Inflammatory macrophage (primary cell): ENCODE results near the gene PHF21B.
"Not testable (repeated sequence)": the region's sequence is repeated elsewhere in the genome, so short reads cannot be mapped to it uniquely, and the experiment has no call there.

ENCODE experiments used
- DNase-seq, 2 donors: peaks; one replicate each; pipeline ENCODE4 v3.0.0-alpha.2; 2020 to 2022

The PHF21B gene

DNA sequence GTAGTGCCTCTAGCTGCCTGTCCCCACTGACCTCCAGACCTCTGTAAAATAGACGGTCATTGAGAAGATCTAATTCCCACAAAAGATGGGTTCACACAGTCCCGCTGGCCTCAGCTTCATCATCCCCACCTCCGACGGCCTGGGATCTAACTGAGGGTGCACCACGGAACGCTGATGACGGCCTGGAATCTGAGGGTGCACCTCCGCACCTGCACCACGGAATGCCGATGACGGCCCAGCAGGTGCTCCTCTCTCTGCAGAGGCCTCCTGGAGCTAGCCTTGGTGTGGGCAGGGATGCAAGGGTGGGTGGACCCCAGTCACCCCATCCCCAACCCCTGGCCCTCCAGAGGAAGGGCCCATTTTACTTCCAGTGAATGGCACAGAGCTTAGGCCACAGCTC lies 77.3 kb downstream of the PHF21B start:
- no peak for DNase-seq

DNA sequence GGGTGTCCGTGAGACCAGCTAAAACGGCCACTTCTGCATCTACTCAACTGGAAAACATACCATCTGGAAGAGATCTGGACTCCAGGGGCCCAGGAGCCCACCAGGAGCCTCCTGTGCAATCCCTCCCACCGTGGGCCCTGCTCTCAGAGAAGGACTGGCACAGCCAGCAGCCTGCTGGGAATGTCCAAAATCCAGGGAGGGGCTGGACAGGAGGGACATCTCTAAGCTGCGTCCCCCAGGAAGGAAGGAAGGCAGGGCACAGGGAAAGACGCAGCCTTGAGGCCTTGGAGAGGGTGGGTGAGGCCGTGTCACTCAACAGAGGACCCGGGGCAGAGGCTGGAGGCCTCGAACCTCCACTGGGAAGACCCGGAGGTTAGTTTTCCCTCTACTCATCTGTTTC lies 78.0 kb downstream of the PHF21B start:
- DNase-seq = no peak

DNA sequence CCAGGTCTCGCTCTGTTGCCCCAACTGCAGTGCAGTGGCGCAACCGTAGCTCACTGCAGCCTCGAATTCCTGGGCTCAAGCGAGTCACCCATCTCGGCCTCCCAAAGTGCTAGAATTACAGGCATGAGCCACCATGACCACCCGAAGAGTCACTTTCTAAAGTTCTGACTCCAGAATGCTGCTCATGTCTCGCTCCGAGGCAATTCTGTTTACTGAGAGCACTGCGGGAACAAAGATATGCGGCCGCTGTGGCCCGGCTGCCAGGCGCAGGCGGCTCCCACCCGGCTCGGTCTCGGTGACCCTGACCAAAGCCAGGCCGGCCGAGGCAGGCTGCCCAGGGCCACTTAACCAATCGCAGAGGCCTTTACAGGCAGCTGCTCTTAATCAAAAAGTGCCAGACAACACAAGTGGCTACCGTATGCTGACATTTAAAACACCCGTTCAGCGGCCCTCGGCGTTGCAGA lies 78.7 kb downstream of the PHF21B start:
- DNase-seq = no peak

DNA sequence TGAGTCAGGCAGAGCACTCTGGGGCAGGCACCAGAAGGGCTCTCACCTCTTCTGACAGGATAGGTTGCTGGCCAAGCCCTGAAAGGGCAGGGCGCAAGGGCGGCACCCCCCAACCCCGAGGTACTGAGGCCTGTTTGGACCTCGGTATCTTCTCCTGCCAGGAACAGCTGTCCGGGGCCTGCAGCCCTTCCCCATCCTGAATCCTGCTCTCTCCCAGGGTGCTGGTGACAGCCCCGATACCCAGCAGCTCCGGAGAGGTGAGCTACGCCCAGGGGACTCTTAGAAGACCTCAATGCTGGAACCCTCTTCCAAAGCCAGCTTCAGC lies 79.1 kb downstream of the PHF21B start:
- no peak for DNase-seq

DNA sequence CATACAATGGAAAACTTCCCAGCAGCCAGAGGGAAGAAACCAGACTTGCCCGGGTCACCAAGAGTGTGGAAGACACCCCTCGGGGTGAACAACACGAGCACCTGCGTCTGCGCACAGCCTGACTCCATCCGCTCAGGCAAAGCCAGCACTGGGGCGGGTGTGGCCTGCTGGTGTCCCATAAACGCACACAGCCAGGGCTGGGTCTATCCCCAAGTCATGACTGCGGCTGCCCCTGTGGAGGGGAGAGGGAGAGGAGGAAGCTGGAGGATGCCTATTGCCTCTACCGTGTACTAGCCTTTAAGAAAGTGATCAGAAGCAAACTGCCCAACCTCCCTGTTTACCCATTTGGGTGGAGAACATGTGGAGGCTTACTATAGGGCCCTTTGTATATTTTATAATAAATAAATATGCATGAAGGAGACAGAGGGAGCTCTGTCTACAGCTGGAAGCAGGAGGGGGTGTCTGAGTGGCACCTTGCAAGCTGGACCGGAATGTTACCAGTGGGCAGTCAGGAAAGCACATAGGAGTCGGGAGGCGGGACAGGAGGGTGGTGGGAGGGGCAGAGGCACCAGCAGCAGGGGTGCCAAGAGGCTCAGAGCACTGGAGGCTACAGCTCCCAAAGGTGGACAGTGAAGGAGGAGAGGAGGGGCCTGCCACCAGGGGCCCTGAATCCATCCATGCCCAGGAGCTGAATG lies 79.6 kb downstream of the PHF21B start:
- no peak for DNase-seq

DNA sequence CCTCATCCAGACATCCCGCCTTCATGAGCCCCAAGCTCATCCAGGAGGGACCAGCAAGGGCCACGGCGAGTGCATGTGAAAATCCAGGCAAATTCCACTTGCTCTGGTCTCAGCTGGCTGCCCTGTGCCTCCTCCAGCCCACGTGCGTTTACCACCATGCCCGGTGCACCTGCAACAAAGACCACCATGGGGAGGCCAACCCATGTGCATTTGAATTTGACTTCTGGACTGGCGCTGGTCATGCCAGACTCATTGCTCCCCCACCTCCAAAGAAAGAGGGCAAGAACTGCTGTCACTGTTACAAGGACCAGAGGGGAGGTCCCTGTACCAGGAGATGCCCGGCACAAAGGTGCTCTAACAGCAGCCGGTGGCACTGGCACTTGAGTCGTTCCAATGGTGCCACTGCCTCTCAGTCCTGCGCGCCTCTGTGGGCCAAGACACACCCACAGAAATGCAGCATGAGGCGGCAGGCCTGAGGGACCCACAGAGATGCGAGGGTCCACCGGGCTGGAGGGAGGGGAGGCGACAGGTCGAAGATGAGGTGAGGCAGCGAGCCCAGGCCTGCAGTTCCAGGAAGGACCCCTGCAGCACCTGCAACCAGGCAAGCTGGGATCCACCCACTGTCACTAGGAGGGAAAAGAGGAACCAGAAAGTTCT lies 80.3 kb downstream of the PHF21B start:
- DNase-seq = no peak

DNA sequence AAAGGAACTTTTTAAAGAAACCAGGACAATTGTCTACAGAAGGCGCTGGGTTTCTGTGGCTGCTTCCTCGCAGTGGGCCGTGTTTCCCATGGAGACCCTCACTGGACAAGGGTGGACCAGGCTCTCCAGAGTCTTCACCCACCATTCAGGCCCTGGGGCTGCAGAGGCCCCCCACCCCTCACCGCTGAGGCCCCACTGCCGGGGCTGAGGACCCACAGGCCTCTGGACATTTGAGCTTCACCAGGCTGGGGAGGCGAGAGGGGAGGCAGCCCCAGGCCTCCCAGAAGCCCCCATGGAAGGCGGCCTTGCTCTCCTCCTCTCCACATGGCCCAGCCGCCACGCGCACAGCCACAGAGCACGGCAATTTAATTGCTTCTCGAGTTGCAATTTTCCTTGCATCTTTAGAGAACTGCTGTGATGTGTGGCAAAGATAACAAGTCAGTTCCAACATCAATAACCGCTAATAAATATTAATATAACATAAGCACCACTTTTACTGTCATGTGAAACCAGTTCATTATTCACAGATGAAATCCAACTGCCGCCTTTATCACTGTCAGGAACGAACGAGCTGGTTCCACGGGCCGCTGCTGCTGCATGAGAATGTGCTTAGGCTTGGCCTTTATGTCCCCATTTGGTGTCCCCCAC lies 81.0 kb downstream of the PHF21B start:
- DNase-seq = no peak

DNA sequence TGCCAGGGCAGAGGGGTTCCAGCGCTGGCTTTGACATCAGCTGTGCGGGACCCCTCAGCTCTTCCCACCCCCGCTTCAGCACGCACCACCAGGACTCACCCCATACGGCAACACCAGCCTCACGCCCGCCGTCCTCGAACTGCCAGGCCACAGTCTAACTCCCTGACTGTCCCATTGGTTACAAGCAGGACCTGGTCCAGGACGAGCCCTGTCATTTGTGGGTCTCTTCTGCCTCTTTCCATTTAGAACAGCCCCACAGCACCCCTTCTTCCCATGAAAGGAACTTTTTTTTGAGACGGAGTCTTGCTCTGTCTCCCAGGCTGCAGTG lies 81.7 kb downstream of the PHF21B start:
- DNase-seq = no peak

DNA sequence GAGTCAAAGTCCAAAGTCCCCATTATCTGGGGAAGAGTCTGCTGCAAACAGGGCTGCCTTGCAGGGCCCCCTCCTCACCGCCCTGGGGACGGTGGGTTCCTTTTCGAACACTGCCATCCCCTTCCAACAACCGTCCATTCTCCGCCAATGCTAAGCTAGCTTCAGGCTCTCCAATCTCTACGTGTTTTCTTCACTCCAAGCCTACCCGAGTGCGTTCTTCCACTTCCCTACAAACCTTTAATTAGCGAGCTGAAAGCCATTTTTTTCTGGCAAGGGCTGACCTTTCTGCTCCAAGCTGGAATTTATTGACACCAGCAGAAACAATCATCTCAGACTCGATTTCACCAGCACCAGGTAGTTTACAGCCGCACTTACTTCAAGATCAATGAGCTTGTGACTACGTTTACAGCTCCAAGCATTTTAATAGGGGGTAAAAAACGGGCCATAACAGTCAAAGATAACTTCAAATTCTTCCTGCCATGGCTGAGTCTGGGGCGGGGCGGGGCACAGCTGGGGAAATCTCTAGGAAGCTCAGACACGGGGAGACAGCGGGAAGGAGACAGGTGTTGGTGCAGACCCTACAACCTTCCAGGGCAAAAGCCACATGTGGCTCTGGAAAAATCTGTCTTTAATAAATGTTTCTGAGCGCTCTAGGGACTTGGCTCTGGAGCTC lies 82.2 kb downstream of the PHF21B start:
- DNase-seq = no peak

DNA sequence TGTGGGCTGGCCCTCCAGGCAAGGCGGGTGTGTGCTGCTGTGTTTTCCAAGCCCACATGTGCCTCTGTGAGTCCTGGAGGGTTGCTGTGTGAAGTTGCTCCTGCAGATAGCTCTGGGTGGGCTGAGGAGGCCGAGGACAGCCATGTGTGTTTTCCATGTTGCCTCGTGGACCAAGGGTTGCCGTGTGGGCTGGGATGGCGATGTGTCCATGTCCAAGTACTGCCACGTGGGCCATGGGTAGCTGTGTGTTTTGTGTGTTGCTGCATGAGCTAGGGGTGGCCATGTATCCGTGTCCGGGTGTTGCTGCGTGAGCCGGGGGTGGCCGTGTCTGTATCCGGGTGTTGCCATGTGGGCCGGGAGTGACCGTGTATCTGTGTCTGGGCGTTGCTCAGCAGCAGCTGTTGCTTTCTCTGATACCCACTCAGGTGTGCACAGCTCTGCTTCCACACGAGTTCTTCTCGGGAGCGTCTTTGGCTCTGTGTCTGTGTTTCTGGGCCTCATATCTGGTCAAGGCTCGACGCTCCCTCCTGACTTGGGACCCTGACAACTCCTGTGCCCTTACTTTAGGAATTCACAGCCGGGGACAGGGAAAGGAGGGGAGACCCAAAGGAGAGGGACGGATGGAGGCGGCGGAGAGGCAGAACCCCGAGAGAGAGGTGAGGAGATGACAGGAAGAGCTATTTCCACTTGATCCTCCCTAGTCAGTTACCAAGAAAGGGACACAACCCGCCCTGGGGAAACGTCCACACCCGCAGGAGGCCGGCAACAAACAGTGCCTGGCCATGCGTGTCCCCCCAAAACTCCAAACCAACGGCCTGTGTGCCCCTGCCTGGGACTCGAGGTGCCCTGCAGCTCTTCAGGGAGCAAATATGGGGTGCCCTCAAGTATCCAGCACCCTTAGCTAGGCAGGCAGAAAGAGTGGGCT lies 83.1 kb downstream of the PHF21B start:
- no peak for DNase-seq

DNA sequence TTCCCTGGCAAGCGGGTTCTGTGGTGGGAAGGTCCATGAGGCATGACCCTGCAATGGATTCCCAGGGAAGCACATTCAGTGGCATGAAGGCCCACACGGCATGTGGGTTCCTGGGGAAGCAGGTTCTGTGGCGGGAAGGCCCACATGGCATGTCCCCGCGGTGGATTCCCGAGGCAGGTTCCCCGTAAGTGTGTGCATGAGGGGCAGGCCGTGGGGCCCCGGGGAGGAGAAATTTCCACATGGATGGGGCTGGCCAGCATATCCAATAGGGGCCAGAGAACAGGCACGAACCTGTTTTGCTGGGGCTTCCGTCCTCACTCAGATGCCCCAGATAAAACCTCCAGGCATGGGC lies 83.7 kb downstream of the PHF21B start:
- DNase-seq = no peak

DNA sequence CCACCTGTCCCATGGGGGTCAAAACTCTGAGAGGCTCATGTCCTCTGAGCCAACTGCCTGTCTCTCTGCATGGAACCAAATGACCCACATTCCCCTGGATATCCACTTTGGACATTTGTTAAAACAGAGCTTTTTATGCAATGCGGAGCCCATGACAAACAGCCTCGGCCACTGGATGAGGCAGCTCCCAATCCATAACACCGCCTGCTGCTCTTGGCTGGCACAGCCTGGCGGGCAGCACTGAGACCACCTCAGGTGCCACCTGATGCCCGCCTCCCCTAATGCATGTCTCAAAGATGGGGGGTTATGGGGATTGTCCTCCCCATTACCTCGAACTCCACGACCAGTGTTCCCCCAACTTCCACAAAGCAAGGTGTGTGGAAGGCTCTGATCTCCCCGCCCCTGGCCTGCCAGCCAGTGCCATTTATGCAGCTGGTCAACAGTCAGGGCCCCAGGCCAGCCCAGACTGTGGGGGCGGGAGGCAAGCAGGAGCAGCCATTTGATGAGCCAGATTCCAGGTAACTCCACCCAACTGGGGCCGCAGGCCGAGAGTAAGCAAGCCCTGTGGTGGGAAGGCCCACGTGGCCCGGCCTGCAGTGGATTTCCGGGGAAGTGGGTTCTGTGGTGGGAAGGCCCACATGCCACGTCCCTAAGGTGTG lies 84.2 kb downstream of the PHF21B start:
- DNase-seq = no peak

DNA sequence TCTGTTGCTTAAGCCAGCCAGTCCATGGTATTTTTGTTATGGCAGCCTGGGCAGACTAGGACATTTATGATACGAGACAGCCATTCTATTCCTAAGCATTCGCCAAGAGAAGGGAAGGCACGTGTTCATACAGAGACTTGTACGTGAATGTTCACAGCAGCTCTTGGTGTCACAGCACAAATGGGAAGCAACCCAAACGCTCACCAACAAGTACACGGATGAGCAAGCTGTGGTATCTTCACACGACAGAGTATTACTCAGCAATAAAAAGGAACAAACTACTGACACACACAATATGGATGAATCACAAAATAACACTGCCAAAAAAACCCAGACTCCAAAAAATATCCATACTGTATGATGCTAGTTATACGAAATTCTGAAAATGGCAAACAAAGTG lies 85.1 kb downstream of the PHF21B start:
- DNase-seq = no peak

DNA sequence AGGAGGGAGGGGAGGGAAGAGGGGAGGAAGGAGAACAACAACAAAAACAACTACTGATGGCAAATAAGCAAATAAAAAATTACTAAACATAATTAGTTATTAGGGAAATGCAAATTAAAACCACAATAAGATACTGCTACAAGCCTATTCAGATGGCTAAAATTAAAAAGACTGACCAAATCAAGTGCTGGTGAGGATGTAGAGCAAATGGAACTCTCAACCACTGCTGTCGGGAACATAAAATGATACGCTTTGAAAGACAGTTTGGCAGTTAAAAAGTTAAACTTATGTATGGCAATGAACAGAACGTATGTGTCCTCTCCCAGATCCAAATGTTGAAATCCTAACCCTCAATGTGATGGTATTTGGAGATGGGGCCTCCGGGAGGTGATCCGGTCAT lies 85.7 kb downstream of the PHF21B start:
- DNase-seq = no peak

DNA sequence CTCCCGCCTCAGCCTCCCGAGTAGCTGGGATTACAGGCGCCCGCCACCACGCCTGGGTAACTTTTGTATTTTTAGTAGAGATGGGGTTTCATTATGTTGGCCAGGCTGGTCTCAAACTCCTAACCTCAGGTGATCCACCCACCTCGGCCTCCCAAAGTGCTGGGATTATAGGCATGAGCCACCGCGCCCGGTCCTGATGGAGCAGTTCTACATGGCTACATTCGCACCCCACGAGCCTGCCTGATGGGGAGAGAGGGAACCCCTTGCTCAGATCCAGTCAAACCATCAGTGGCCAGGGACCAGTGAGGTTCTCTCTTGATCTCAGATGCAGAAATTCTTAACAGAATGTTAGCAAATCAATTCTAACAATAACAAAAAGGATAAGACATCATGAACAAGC lies 88.0 kb downstream of the PHF21B start:
- DNase-seq = not testable (repeated sequence)

DNA sequence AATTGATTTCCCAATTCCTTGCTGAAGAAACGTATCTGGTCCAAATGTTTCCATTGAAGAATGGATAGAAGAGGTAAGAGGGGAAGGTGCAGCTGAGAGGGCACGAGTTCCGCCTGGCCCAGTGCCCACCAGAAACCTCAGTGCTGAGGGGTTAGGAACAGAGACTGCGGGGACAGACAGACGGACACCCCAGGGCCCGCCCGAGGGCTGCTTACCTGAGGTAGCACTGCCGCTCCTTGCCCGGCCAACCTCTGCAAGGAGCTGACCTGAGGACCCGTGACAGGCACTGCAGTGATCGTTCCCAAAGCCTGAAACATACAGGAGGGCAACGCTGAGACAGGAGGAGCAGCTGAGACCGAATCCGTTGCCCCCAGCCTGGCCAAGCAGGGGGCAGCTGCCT lies 89.6 kb downstream of the PHF21B start:
- DNase-seq = no peak

DNA sequence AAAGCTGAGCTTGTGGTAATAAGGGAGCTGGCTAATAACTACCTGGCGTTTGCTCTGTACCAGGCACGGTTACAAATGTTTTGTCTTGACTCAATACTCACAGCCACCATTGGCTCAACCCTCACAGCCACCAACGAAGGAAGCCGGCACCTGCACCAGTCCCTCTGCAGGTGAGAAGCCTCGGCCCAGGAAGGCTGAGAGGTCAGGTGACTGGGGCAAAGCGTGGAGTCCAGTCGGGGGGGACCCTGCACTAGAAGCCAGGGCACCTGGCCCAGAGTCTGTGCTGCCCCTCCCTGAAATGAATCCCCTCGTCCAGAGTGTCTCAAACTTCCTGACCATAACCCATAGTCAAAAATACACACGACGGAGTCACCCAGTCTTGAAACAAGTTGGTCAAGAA lies 90.1 kb downstream of the PHF21B start:
- DNase-seq = no peak

DNA sequence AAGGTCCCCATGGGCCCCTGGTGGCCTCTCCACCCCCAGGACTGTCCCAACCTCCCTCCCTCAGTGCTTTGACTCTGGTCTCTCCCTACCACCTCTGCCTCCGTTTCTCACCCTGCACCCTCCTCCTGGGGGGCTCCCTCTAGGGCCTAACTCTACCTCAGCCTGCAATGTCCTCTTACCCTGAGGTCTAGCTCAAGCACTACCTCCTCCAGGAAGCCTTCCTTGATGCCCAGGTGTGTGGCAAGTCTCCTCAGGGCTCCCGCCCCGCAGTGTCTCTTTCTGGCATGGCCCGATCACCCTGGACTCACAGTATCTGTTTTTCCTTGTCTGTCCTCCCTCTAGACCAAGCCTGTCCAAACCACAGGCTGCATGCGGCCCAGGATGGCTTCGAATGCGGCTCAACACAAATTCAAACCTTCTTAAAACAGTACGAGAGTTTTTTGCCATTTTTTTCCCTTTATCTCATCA lies 90.8 kb downstream of the PHF21B start:
- DNase-seq = no peak

DNA sequence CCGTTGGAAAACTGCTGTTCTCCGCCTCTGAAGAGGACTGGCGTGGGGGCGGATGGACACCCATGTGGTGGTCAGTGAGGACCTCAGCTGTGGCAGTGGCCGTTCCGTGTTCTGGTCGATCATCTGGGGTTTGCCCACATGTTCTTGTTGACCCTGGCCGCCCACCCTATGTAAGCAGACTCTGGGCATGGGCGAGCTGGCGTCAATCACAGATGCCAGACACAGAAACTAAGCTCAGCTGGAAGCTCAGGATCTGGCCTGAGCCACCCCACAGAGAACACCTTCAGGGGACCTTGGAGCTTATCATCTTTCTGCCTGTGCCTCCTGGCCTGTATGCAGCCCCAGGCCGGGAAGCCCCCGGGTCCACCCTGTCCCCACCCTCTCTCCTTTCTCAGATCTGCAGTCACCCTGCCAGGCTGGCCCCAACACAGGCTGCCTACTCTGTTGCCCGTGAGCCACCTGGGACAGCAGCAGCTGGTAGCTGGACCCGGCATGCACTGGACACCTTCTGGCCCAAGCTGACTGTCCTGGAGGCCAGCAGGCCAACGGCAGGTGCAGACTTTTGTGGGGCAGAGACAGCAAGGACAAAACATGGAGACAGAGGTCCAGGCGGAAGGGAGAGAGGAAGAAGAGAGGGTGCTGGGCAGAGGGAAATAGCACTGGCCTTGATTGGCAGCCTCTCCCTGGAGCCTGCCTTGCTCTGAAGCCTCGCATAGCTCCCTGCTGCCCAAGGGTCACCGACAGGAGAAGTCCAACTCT lies 91.5 kb downstream of the PHF21B start:
- no peak for DNase-seq

DNA sequence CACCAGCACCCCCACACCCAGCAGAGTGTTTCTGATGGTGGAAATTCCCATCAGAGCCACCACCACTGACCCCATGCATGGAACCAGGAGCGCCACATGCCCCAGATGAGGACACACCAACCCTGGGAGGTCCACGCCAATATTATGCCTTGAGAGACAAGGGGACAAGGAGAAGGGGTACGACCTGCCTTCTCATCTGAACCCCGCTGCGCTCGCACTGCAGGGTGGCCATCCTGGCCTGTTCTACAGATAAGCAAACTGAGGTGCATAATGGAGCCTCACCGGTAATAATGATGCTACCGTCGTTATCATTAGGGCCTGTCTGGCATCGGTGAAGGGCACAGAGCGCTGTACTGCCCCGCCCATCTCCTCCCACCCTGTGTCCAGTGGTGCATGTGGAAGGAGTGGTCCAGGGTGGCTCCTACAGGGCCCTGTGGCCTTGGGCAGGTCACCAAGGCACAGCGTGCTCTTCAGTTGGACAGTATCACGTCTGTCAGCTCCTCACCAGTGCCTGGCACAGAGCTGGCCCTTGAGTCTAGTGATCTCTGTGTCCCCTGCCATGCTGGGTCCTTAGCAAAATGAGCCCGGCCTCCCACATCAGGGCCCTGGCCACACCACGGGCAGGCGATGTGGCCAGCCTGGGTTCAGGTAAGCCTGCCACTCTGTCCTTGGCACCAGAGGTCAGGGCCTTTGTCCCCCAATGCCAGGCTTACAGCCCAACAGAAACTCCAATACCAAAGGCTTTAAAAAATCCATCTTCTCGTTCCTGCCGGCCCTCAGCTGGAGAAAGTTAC lies 92.2 kb downstream of the PHF21B start:
- no peak for DNase-seq
